HCT116 (cell line): Measurements from ENCODE around the gene SLC2A14. TPM values are rescaled to one million over a fixed set of nuclear protein-coding genes. Genes with fewer than 3 reads are reported as not detected.

Source experiments
- ATAC-seq: fragments of 200-7000 bp; cut with Tn5 transposase; 2 replicates; pipeline ENCODE4 v1.9.1; 2020; ENCODE audit warnings: mild to moderate bottlenecking, moderate library complexity
- BruUV-seq: library from RNA; stranded (reverse); fragments of 400-500 nt; replicated peaks from 2 replicates; lab custom pipeline; 2021; lab: Mats Ljungman, UMichigan
- CTCF ChIA-PET: fragments of 300-600 bp; sonication (Branson Sonifier 250); formaldehyde crosslinking; loops from one replicate; lab custom pipeline; 2021; ENCODE audit warnings: antibody characterized with exemption; lab: Charles Lee
- POLR2A ChIA-PET: fragments of 300-600, 350-600 bp; sonication (Branson Sonifier 250); formaldehyde crosslinking; loops from one replicate; lab custom pipeline; 2021; ENCODE audit warnings: antibody characterized with exemption; lab: Charles Lee
- RAD21 ChIA-PET, 2 experiments: fragments of 300-600 bp; sonication (Branson Sonifier 250); formaldehyde crosslinking; loops; one replicate each; lab custom pipeline; 2023; ENCODE audit warnings: low total read pairs in 2 of 2; ENCODE audit not compliant: uncharacterized antibody in 2 of 2, unreplicated experiment in 2 of 2, low non-redundant PET in 1 of 2; lab: Charles Lee
- DNase-seq: peaks from one replicate; pipeline ENCODE4 v3.0.0-alpha.2; 2010; ENCODE audit warnings: low read depth, low spot score
- H2AFZ ChIP-seq: fragments of 200-600 bp; shearing (Covaris generic), sonication (generic); 2 replicates; pipeline ENCODE4 v1.6.1; 2017; ENCODE audit warnings: low read depth, mixed run types, mixed read lengths, antibody characterized with exemption, low read length; ENCODE audit not compliant: poor library complexity, severe bottlenecking
- H3K27ac ChIP-seq: 2 replicates; pipeline ENCODE4 v1.5.1; 2012; ENCODE audit warnings: low read depth, low read length
- H3K27me3 ChIP-seq: fragments of 200-600 bp; sonication (generic); 2 replicates; pipeline ENCODE4 v1.6.1; 2016; ENCODE audit warnings: mixed run types, low read length, mixed read lengths; ENCODE audit not compliant: insufficient read depth
- H3K36me3 ChIP-seq, 2 experiments: fragments of 200-500 bp in 1 of 2; fragments of 200-600 bp in 1 of 2; sonication (Bioruptor generic) in 1 of 2; sonication (generic) in 1 of 2; 2 replicates each; pipeline versions ENCODE4 v1.5.1 to v1.6.1; 2014 to 2016; ENCODE audit warnings: low read length in 2 of 2, inconsistent platforms in 1 of 2, mixed read lengths in 1 of 2, mixed run types in 1 of 2; ENCODE audit not compliant: insufficient read depth in 2 of 2, control insufficient read depth in 1 of 2
- H3K4me1 ChIP-seq, 2 experiments: fragments of 200-600 bp in 1 of 2; sonication (generic) in 1 of 2; 2 replicates each; pipeline versions ENCODE4 v1.5.1 to v1.6.1; 2012 to 2017; ENCODE audit warnings: low read length in 2 of 2, inconsistent platforms in 1 of 2, mild to moderate bottlenecking in 1 of 2, mixed read lengths in 1 of 2, mixed run types in 1 of 2, moderate library complexity in 1 of 2; ENCODE audit not compliant: insufficient read depth in 2 of 2, control insufficient read depth in 1 of 2
- H3K4me2 ChIP-seq: fragments of 200-600 bp; sonication (generic); 2 replicates; pipeline ENCODE4 v1.6.1; 2017; ENCODE audit warnings: mixed run types, low read length, mixed read lengths
- H3K4me3 ChIP-seq, 2 experiments: fragments of 200-600 bp in 1 of 2; sonication (generic) in 1 of 2; replicated peaks in 1 of 2; 2 replicates each; pipeline ENCODE4 v1.5.1; 2011 to 2016; ENCODE audit warnings: low read length in 2 of 2, control low read depth in 1 of 2, low read depth in 1 of 2, mild to moderate bottlenecking in 1 of 2, mixed read lengths in 1 of 2, mixed run types in 1 of 2
- H3K79me2 ChIP-seq: fragments of 200-600 bp; sonication (generic); 2 replicates; pipeline ENCODE4 v1.6.1; 2017; ENCODE audit warnings: mild to moderate bottlenecking, mixed run types, low read length, moderate library complexity, mixed read lengths; ENCODE audit not compliant: insufficient read depth
- H3K9ac ChIP-seq: fragments of 200-600 bp; sonication (generic); 2 replicates; pipeline ENCODE4 v1.6.1; 2016; ENCODE audit warnings: low read length, mixed read lengths
- H3K9me2 ChIP-seq: fragments of 200-600 bp; sonication (generic), shearing (Covaris generic); 2 replicates; pipeline ENCODE4 v1.6.1; 2017; ENCODE audit warnings: mixed run types, mild to moderate bottlenecking, moderate library complexity; ENCODE audit not compliant: insufficient read depth
- H3K9me3 ChIP-seq, 2 experiments: fragments of 200-500 bp in 1 of 2; fragments of 200-600 bp in 1 of 2; sonication (Bioruptor generic) in 1 of 2; sonication (generic) in 1 of 2; 2 replicates each; pipeline ENCODE4 v1.6.1; 2014 to 2017; ENCODE audit warnings: low read length in 2 of 2, mixed read lengths in 2 of 2, inconsistent platforms in 1 of 2, low read depth in 1 of 2, mild to moderate bottlenecking in 1 of 2, mixed run types in 1 of 2, moderate library complexity in 1 of 2; ENCODE audit not compliant: control insufficient read depth in 1 of 2, insufficient read depth in 1 of 2
- H4K20me1 ChIP-seq: fragments of 200-600 bp; sonication (generic), shearing (Covaris generic); 2 replicates; pipeline ENCODE4 v1.6.1; 2017; ENCODE audit warnings: mixed run types, mild to moderate bottlenecking, moderate library complexity; ENCODE audit not compliant: insufficient read depth
- ATF3 ChIP-seq: IDR thresholded peaks from 2 replicates; pipeline ENCODE4 v1.6.1; 2012
- CTCF ChIP-seq, 3 experiments: fragments of 200-600 bp in 1 of 3; sonication (generic) in 1 of 3; IDR thresholded peaks in 2 of 3; conservative IDR thresholded peaks in 1 of 3; 2 replicates each; pipeline ENCODE4 v1.5.1; 2012 to 2017; ENCODE audit warnings: low read depth in 2 of 3, low read length in 2 of 3, antibody characterized with exemption in 1 of 3, borderline replicate concordance in 1 of 3, control low read depth in 1 of 3, mild to moderate bottlenecking in 1 of 3, mixed read lengths in 1 of 3, mixed run types in 1 of 3, moderate library complexity in 1 of 3; ENCODE audit not compliant: insufficient read depth in 1 of 3
- EGR1 ChIP-seq: IDR thresholded peaks from 2 replicates; pipeline ENCODE4 v1.6.1; 2012; ENCODE audit warnings: low read depth
- ELF1 ChIP-seq: IDR thresholded peaks from 2 replicates; pipeline ENCODE4 v1.6.1; 2012; ENCODE audit warnings: low read depth, borderline replicate concordance
- EZH2 ChIP-seq: fragments of 200-600 bp; sonication (generic); IDR thresholded peaks from 2 replicates; pipeline ENCODE4 v1.6.1; 2017; ENCODE audit warnings: antibody characterized with exemption, mixed run types
- EZH2phosphoT487 ChIP-seq: fragments of 200-600 bp; IDR thresholded peaks from 2 replicates; pipeline ENCODE4 v1.6.1; 2018; ENCODE audit warnings: antibody characterized with exemption, borderline replicate concordance
- JUND ChIP-seq: IDR thresholded peaks from 2 replicates; pipeline ENCODE4 v1.6.1; 2012
- MAX ChIP-seq: IDR thresholded peaks from 2 replicates; pipeline ENCODE4 v1.6.1; 2012
- POLR2A ChIP-seq: IDR thresholded peaks from 2 replicates; pipeline ENCODE4 v1.7.0; 2011; ENCODE audit warnings: borderline replicate concordance; ENCODE audit not compliant: insufficient read depth, insufficient read length; ENCODE audit errors: extremely low read depth
- POLR2AphosphoS5 ChIP-seq: IDR thresholded peaks from 2 replicates; pipeline ENCODE4 v1.6.1; 2011; ENCODE audit warnings: mild to moderate bottlenecking, low read depth, low read length, moderate library complexity
- REST ChIP-seq: IDR thresholded peaks from 2 replicates; pipeline ENCODE4 v1.6.1; 2012; ENCODE audit warnings: low read depth
- SIN3A ChIP-seq: IDR thresholded peaks from 2 replicates; pipeline ENCODE4 v1.6.1; 2012; ENCODE audit warnings: low read depth
- TCF7L2 ChIP-seq: IDR thresholded peaks from 2 replicates; pipeline ENCODE4 v1.7.0; 2011; ENCODE audit warnings: borderline replicate concordance, inconsistent platforms; ENCODE audit not compliant: insufficient read depth, insufficient read length; ENCODE audit errors: extremely low read depth
- YY1 ChIP-seq: IDR thresholded peaks from 2 replicates; pipeline ENCODE4 v1.6.1; 2011; ENCODE audit warnings: low read length, low read depth, moderate library complexity, mild to moderate bottlenecking; ENCODE audit not compliant: insufficient replicate concordance; ENCODE audit errors: extremely low read depth
- ZBTB33 ChIP-seq: IDR thresholded peaks from 2 replicates; pipeline ENCODE4 v1.6.1; 2011; ENCODE audit warnings: mild to moderate bottlenecking, low read length, moderate library complexity; ENCODE audit not compliant: insufficient replicate concordance; ENCODE audit errors: extremely low read depth
- ZFX ChIP-seq: fragments of 450-650 bp; IDR thresholded peaks from 2 replicates; pipeline ENCODE4 v1.6.1; 2017
- ZNF274 ChIP-seq: fragments of 200-500 bp; sonication (Bioruptor generic); IDR thresholded peaks from 2 replicates; pipeline ENCODE4 v1.6.1; 2014; ENCODE audit warnings: mild to moderate bottlenecking, low read depth, low read length, inconsistent platforms
- intact Hi-C: fragments of 100-400 bp; cut with micrococcal nuclease; formaldehyde crosslinking; loops from 2 replicates; pipeline ENCODE4 v1.10.0; 2022
- total RNA-seq: library from RNA; stranded (reverse); gene quantifications from one replicate; pipeline ENCODE4 v1.2.1, GENCODE V29; 2021; ENCODE audit not compliant: unreplicated experiment

Gene SLC2A14
- total RNA-seq, 1 experiment from 2014 or later: not detected

- Histone ChIP-seq H3K36me3 (no peaks in the 10 kb centered on the region), H3K9me2 (no peaks in the 10 kb centered on the region), H3K4me3 (no peak overlapping the region), H3K27me3 (no peaks in the 10 kb centered on the region), H3K27ac (no peak overlapping the region)
- DNase-seq: no peak
- intact Hi-C loops: no loop called here
- no peak for TF ChIP-seq ZFX
- TF ChIP-seq EZH2: no peak
- no peak for TF ChIP-seq EZH2phosphoT487
- TF ChIP-seq REST: no peak
- no peak for TF ChIP-seq ZNF274
- TF ChIP-seq ZBTB33: no peak
- TF ChIP-seq POLR2A: no peak
- no peak for TF ChIP-seq CTCF (IDR thresholded peaks at IDR 0.05 in 2 of 3, conservative IDR thresholded peaks at IDR 0.05 in 1 of 3; ENCODE audit: borderline replicate concordance in 1 of 3, insufficient read depth in 1 of 3, low read depth in 2 of 3, low read length in 2 of 3)
- no peak for TF ChIP-seq YY1
- no peak for TF ChIP-seq ATF3
- TF ChIP-seq JUND: no peak
- no peak for TF ChIP-seq TCF7L2
- no peak for TF ChIP-seq SIN3A
- TF ChIP-seq EGR1: no peak
- TF ChIP-seq POLR2AphosphoS5: no peak
- TF ChIP-seq ELF1: no peak
- no peak for TF ChIP-seq MAX
- TF ChIP-seq, all 23 proteins: peak for 0
- POLR2A ChIA-PET: interaction anchor here (0.6 kb wide), 1 partner anchor 15 kb away, joined by 3 read pairs; no protein-coding TSS in a partner anchor
- Histone ChIP-seq H3K4me2 (no peak overlapping the region), H3K79me2 (no peaks in the 10 kb centered on the region), H2AFZ (no peak overlapping the region), H3K4me1 (no peaks in the 10 kb centered on the region), H3K9ac (no peak overlapping the region), H3K9me3 (no peaks in the 10 kb centered on the region), H4K20me1 (no peaks in the 10 kb centered on the region)
- RAD21 ChIA-PET: no interaction called here
- no peak for ATAC-seq
- BruUV-seq: no TSS peak
- CTCF ChIA-PET: interaction anchor here (0.6 kb wide), 1 partner anchor 116 kb away, joined by 3 read pairs; no protein-coding TSS in a partner anchor
These were observed 6.5 kb upstream of the SLC2A14 start for GRCh38 chr12:7879246-7879645.
